HepG2 (cell line): ENCODE results near the gene SQSTM1. TPM values are rescaled to one million over a fixed set of nuclear protein-coding genes. Genes with fewer than 3 reads are reported as not detected.
A peak's percentile ranks its signal among the peaks of the same experiment; 100 is the strongest.

Experiments used
- DDIT3 ChIP-seq: sonication (generic); formaldehyde crosslinking; IDR thresholded peaks from 2 replicates; pipeline ENCODE4 v1.4.0; 2020; ENCODE audit warnings: mild to moderate bottlenecking, missing genetic modification reagents
- DZIP1 ChIP-seq: sonication (generic); formaldehyde crosslinking; IDR thresholded peaks from 2 replicates; pipeline ENCODE4 v1.5.0; 2020; ENCODE audit warnings: mild to moderate bottlenecking, missing genetic modification reagents
- IKZF4 ChIP-seq: sonication (generic); formaldehyde crosslinking; IDR thresholded peaks from 2 replicates; pipeline ENCODE4 v1.5.1; 2020; ENCODE audit warnings: borderline replicate concordance, mild to moderate bottlenecking, low read depth, missing genetic modification reagents; ENCODE audit errors: not compliant biosample characterization
- KDM2A ChIP-seq: sonication (generic); formaldehyde crosslinking; IDR thresholded peaks from 2 replicates; pipeline ENCODE4 v1.4.0; 2020; ENCODE audit warnings: low read depth, missing genetic modification reagents, borderline replicate concordance
- MEIS2 ChIP-seq: sonication (generic); formaldehyde crosslinking; IDR thresholded peaks from 2 replicates; pipeline ENCODE4 v1.9.0; 2021; ENCODE audit warnings: mild to moderate bottlenecking, missing genetic modification reagents
- TRIM24 ChIP-seq: sonication (generic); formaldehyde crosslinking; IDR thresholded peaks from 2 replicates; pipeline ENCODE4 v1.8.0; 2022; ENCODE audit warnings: mild to moderate bottlenecking, missing genetic modification reagents
- ZFYVE20 ChIP-seq: sonication (generic); formaldehyde crosslinking; IDR thresholded peaks from 2 replicates; pipeline ENCODE4 v1.8.0; 2023; ENCODE audit warnings: low read depth, mild to moderate bottlenecking, moderate library complexity, missing genetic modification reagents, borderline replicate concordance
- ZNF234 ChIP-seq: sonication (generic); formaldehyde crosslinking; conservative IDR thresholded peaks from 2 replicates; pipeline ENCODE4 v1.5.1; 2020; ENCODE audit warnings: mild to moderate bottlenecking, missing genetic modification reagents
- ZNF441 ChIP-seq: sonication (generic); formaldehyde crosslinking; IDR thresholded peaks from 2 replicates; pipeline ENCODE4 v1.7.0; 2021; ENCODE audit warnings: missing genetic modification reagents, borderline replicate concordance
- ZNF772 ChIP-seq: sonication (generic); formaldehyde crosslinking; IDR thresholded peaks from 2 replicates; pipeline ENCODE4 v1.5.0; 2020; ENCODE audit warnings: mild to moderate bottlenecking, missing genetic modification reagents
- ZNF782 ChIP-seq: sonication (generic); formaldehyde crosslinking; IDR thresholded peaks from 2 replicates; pipeline ENCODE4 v1.4.0; 2020; ENCODE audit warnings: missing genetic modification reagents, mild to moderate bottlenecking, borderline replicate concordance
- ZNF841 ChIP-seq: sonication (generic); formaldehyde crosslinking; IDR thresholded peaks from 2 replicates; pipeline ENCODE4 v1.8.1; 2023; ENCODE audit warnings: missing genetic modification reagents, borderline replicate concordance
- polyA plus RNA-seq, 8 experiments: library from polyadenylated mRNA; depleted of rRNA in 3 of 8; stranded (reverse) in 7 of 8; unstranded in 1 of 8; fragments of >200 nt; fragmentation: Illumina TruSeq in 4 of 8; extraction: Trizol in 4 of 8; gene quantifications; 2 replicates each; pipeline versions ENCODE4 v1.2.1 to v1.2.3, GENCODE V29; 2011 to 2016; ENCODE audit warnings: low read depth in 4 of 8, missing spikeins in 1 of 8, mixed read lengths in 1 of 8; ENCODE audit not compliant: insufficient read depth in 1 of 8
- total RNA-seq, 5 experiments: library from RNA; depleted of rRNA; stranded (reverse); fragments of >200 nt; fragmentation: Illumina TruSeq; extraction: Trizol; gene quantifications; 2 replicates each; pipeline ENCODE4 v1.2.3, GENCODE V29; 2016; ENCODE audit warnings: low read depth in 1 of 5
- TF ChIP-seq, protein P1 (sequence below): sonication (generic); formaldehyde crosslinking; IDR thresholded peaks from 2 replicates; pipeline ENCODE4 v1.4.0; 2020; ENCODE audit warnings: missing genetic modification reagents
- TF ChIP-seq, protein P2 (sequence below): sonication (generic); formaldehyde crosslinking; IDR thresholded peaks from 2 replicates; pipeline ENCODE4 v1.5.1; 2020; ENCODE audit warnings: mild to moderate bottlenecking, missing genetic modification reagents, borderline replicate concordance
- TF ChIP-seq, protein P3 (sequence below): sonication (generic); formaldehyde crosslinking; IDR thresholded peaks from 2 replicates; pipeline ENCODE4 v1.8.1; 2023; ENCODE audit warnings: missing genetic modification reagents, mild to moderate bottlenecking, borderline replicate concordance

The SQSTM1 gene
- total and polyA plus RNA-seq, 2 of the 13 experiments (the other 11 are each of a cell fraction or from before 2014, with no cell fraction given): 90.9 to 160 TPM

DNA sequence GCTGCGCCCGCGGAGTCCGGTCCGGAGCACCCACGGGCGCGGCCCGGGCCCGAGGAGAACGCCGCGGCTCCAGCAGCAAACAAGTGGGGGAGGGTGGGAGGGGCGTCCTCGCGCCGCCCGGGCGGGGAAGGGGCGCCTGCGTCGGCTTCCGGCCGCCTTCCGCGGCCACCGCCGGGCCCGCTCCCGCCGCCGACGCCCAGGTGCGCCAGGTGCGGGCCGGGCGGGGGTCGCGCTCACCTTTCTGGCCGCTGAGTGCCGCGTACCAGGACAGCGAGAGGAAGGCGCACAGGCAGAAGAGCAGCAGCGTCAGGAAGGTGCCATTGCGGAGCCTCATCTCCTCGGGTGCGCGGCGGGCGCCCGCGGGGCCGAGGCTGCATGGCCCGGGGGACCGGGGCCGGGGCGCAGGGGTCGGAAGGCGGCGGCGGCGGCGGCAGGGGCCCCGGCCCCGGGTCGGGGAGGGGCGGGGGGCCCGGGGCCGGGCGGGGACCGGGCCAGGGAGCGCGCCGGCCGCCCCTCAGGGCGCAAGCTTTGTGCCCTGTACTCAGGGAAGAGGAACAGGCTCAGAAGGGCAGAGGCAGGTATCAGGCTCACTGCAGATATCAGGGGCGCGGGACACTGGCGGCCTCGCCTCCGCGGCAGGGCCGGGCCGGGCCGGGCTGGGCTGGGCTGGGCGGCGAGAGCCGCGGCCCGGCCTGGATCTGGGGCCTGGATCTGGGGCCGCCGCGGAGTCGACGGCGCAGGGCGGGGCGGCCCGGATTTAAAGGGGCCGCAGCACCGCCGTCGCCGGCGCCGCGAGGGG, 14.3 kb upstream of the SQSTM1 start, which contains the start of gene MGAT4B (continued):
- TF ChIP-seq, protein P1, sequence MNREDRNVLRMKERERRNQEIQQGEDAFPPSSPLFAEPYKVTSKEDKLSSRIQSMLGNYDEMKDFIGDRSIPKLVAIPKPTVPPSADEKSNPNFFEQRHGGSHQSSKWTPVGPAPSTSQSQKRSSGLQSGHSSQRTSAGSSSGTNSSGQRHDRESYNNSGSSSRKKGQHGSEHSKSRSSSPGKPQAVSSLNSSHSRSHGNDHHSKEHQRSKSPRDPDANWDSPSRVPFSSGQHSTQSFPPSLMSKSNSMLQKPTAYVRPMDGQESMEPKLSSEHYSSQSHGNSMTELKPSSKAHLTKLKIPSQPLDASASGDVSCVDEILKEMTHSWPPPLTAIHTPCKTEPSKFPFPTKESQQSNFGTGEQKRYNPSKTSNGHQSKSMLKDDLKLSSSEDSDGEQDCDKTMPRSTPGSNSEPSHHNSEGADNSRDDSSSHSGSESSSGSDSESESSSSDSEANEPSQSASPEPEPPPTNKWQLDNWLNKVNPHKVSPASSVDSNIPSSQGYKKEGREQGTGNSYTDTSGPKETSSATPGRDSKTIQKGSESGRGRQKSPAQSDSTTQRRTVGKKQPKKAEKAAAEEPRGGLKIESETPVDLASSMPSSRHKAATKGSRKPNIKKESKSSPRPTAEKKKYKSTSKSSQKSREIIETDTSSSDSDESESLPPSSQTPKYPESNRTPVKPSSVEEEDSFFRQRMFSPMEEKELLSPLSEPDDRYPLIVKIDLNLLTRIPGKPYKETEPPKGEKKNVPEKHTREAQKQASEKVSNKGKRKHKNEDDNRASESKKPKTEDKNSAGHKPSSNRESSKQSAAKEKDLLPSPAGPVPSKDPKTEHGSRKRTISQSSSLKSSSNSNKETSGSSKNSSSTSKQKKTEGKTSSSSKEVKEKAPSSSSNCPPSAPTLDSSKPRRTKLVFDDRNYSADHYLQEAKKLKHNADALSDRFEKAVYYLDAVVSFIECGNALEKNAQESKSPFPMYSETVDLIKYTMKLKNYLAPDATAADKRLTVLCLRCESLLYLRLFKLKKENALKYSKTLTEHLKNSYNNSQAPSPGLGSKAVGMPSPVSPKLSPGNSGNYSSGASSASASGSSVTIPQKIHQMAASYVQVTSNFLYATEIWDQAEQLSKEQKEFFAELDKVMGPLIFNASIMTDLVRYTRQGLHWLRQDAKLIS (CRISPR knock-in tag): no peak
- TF ChIP-seq ZNF772 (CRISPR knock-in tag) (no peak), ZNF782 (CRISPR knock-in tag) (no peak), TRIM24 (CRISPR knock-in tag) (no peak), DZIP1 (no peak), ZNF841 (no peak), MEIS2 (CRISPR knock-in tag) (no peak), ZFYVE20 (no peak), ZNF441 (CRISPR knock-in tag) (peak; percentile 7; the same call in 1 of the 2 replicates), KDM2A (peak; percentile 14; the same call in 1 of the 2 replicates), DDIT3 (CRISPR knock-in tag) (no peak), IKZF4 (CRISPR knock-in tag) (no peak), ZNF234 (CRISPR knock-in tag) (no peak)
- TF ChIP-seq, protein P2, sequence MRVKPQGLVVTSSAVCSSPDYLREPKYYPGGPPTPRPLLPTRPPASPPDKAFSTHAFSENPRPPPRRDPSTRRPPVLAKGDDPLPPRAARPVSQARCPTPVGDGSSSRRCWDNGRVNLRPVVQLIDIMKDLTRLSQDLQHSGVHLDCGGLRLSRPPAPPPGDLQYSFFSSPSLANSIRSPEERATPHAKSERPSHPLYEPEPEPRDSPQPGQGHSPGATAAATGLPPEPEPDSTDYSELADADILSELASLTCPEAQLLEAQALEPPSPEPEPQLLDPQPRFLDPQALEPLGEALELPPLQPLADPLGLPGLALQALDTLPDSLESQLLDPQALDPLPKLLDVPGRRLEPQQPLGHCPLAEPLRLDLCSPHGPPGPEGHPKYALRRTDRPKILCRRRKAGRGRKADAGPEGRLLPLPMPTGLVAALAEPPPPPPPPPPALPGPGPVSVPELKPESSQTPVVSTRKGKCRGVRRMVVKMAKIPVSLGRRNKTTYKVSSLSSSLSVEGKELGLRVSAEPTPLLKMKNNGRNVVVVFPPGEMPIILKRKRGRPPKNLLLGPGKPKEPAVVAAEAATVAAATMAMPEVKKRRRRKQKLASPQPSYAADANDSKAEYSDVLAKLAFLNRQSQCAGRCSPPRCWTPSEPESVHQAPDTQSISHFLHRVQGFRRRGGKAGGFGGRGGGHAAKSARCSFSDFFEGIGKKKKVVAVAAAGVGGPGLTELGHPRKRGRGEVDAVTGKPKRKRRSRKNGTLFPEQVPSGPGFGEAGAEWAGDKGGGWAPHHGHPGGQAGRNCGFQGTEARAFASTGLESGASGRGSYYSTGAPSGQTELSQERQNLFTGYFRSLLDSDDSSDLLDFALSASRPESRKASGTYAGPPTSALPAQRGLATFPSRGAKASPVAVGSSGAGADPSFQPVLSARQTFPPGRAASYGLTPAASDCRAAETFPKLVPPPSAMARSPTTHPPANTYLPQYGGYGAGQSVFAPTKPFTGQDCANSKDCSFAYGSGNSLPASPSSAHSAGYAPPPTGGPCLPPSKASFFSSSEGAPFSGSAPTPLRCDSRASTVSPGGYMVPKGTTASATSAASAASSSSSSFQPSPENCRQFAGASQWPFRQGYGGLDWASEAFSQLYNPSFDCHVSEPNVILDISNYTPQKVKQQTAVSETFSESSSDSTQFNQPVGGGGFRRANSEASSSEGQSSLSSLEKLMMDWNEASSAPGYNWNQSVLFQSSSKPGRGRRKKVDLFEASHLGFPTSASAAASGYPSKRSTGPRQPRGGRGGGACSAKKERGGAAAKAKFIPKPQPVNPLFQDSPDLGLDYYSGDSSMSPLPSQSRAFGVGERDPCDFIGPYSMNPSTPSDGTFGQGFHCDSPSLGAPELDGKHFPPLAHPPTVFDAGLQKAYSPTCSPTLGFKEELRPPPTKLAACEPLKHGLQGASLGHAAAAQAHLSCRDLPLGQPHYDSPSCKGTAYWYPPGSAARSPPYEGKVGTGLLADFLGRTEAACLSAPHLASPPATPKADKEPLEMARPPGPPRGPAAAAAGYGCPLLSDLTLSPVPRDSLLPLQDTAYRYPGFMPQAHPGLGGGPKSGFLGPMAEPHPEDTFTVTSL (CRISPR knock-in tag): no peak
- TF ChIP-seq, protein P3, sequence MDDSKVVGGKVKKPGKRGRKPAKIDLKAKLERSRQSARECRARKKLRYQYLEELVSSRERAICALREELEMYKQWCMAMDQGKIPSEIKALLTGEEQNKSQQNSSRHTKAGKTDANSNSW (CRISPR knock-in tag): no peak
